ENCODE data around the gene HTT.

DNA sequence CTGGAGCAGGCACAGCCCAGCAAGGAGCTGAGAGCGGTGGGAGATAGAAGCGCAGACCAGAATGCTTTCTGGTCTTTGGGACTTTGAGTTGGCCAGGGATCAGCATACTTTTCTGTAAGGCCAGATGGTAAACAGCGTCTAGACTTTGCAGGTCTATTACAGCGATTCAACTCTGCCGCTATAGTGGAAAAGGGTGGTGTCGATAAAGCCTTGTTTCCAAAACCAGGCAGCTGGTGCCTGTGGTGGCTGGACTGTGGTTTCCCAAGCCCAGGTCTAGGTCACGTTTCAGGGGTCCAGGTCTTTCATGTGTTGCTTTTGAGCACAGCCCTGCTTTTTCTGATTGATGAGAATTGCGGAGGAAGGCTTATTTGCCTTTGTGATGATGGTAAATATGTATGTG lies 40.2 kb upstream of the HTT start:
- TF ChIP-seq POLR2A (IDR thresholded peaks at IDR 0.05) (no peak), POLR2AphosphoS5 (IDR thresholded peaks at IDR 0.05; ENCODE audit: insufficient read depth in 1 of 2, low read depth in 1 of 2) (no peak)
- TF ChIP-seq, protein P1, sequence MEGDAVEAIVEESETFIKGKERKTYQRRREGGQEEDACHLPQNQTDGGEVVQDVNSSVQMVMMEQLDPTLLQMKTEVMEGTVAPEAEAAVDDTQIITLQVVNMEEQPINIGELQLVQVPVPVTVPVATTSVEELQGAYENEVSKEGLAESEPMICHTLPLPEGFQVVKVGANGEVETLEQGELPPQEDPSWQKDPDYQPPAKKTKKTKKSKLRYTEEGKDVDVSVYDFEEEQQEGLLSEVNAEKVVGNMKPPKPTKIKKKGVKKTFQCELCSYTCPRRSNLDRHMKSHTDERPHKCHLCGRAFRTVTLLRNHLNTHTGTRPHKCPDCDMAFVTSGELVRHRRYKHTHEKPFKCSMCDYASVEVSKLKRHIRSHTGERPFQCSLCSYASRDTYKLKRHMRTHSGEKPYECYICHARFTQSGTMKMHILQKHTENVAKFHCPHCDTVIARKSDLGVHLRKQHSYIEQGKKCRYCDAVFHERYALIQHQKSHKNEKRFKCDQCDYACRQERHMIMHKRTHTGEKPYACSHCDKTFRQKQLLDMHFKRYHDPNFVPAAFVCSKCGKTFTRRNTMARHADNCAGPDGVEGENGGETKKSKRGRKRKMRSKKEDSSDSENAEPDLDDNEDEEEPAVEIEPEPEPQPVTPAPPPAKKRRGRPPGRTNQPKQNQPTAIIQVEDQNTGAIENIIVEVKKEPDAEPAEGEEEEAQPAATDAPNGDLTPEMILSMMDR (IDR thresholded peaks at IDR 0.05), result no peak
